Measurements from ENCODE around the gene ZDHHC5. TPM values are rescaled to one million over a fixed set of nuclear protein-coding genes. Genes with fewer than 3 reads are reported as not detected.
A peak's percentile ranks its signal among the peaks of the same experiment; 100 is the strongest.

The ZDHHC5 gene
- total and polyA plus RNA-seq, 2 of the 13 experiments (the other 11 are each of a cell fraction or from before 2014, with no cell fraction given), result 26.6 to 34.0 TPM

DNA sequence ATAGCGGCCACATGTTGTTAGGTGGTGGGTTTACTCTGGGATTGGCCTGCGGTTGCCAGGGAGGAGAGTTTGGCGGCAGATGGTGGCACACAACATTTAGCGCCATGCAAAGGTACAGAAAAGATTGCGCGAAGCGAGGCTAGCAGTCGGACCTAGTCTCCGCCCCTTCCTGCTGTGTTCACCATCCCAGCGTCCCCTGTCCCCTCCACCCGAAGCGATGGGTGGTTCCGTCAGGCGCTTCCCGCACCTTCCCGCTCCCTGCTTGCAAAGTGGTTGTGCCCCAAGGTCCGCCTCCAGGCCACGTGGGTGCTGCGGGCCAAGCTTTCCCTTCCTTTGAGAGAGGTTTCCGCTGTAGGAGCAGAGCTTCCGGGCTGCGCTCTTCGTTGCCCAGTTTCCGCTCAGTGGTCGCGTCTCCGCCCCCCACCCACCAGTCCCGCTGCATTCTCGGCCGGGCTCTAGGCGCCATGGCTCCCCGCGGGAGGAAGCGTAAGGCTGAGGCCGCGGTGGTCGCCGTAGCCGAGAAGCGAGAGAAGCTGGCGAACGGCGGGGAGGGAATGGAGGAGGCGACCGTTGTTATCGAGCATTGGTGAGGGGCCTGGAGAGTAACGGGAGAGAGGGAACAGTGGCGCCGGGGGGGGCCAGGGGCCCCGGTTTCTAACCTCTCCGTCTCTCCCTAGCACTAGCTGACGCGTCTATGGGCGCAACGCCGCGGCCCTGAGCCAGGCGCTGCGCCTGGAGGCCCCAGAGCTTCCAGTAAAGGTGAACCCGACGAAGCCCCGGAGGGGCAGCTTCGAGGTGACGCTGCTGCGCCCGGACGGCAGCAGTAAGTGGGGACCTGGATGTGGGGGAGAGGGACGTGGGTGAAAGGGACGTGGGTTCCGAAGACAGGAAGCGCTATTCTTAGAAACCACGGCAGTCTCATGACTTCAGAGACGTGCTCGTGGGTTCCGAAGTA lies 73.5 kb downstream of the ZDHHC5 start, which contains the start of gene SELENOH (continued):
- TF ChIP-seq ZC3H4 (CRISPR knock-in tag; IDR thresholded peaks at IDR 0.05; ENCODE audit: borderline replicate concordance) (no peak), PCBP1 (IDR thresholded peaks at IDR 0.05; ENCODE audit: borderline replicate concordance, low read depth, low read length) (0 out of 2 replicates have a peak, but pooled peaks have one; percentile 14), ZSCAN9 (CRISPR knock-in tag; IDR thresholded peaks at IDR 0.05; ENCODE audit: borderline replicate concordance) (no peak), ZNF605 (CRISPR knock-in tag; IDR thresholded peaks at IDR 0.05) (no peak), HNF4G (IDR thresholded peaks at IDR 0.05; ENCODE audit: borderline replicate concordance, low read depth, low read length) (no peak), HNF4G (CRISPR knock-in tag; IDR thresholded peaks at IDR 0.05; ENCODE audit: borderline replicate concordance, low read depth) (no peak), ZFP1 (CRISPR knock-in tag; IDR thresholded peaks at IDR 0.05) (0 out of 2 replicates have a peak, but pooled peaks have one; percentile 27), NONO (IDR thresholded peaks at IDR 0.05) (no peak), NONO (CRISPR knock-in tag; conservative IDR thresholded peaks at IDR 0.05) (peak; percentile 92), SSRP1 (CRISPR knock-in tag; IDR thresholded peaks at IDR 0.05) (no peak; the same call in 1 of the 2 replicates), STAT5B (CRISPR knock-in tag; IDR thresholded peaks at IDR 0.05) (no peak), ZNF720 (CRISPR knock-in tag; IDR thresholded peaks at IDR 0.05) (no peak)
- TF ChIP-seq, protein P1, sequence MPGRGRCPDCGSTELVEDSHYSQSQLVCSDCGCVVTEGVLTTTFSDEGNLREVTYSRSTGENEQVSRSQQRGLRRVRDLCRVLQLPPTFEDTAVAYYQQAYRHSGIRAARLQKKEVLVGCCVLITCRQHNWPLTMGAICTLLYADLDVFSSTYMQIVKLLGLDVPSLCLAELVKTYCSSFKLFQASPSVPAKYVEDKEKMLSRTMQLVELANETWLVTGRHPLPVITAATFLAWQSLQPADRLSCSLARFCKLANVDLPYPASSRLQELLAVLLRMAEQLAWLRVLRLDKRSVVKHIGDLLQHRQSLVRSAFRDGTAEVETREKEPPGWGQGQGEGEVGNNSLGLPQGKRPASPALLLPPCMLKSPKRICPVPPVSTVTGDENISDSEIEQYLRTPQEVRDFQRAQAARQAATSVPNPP (CRISPR knock-in tag; IDR thresholded peaks at IDR 0.05), result no peak
- TF ChIP-seq, protein P2, sequence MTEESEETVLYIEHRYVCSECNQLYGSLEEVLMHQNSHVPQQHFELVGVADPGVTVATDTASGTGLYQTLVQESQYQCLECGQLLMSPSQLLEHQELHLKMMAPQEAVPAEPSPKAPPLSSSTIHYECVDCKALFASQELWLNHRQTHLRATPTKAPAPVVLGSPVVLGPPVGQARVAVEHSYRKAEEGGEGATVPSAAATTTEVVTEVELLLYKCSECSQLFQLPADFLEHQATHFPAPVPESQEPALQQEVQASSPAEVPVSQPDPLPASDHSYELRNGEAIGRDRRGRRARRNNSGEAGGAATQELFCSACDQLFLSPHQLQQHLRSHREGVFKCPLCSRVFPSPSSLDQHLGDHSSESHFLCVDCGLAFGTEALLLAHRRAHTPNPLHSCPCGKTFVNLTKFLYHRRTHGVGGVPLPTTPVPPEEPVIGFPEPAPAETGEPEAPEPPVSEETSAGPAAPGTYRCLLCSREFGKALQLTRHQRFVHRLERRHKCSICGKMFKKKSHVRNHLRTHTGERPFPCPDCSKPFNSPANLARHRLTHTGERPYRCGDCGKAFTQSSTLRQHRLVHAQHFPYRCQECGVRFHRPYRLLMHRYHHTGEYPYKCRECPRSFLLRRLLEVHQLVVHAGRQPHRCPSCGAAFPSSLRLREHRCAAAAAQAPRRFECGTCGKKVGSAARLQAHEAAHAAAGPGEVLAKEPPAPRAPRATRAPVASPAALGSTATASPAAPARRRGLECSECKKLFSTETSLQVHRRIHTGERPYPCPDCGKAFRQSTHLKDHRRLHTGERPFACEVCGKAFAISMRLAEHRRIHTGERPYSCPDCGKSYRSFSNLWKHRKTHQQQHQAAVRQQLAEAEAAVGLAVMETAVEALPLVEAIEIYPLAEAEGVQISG (CRISPR knock-in tag; IDR thresholded peaks at IDR 0.05), result peak; percentile 93
